ENCODE results near the gene PLPP1. TPM values are rescaled to one million over a fixed set of nuclear protein-coding genes. Genes with fewer than 3 reads are reported as not detected.

The PLPP1 gene
- total and polyA plus RNA-seq, 2 of the 13 experiments (the other 11 are each of a cell fraction or from before 2014, with no cell fraction given), result 7.3 to 12.1 TPM

GRCh38 chr5:55534436-55535198, at the start of gene PLPP1 (continued):
- no peak for TF ChIP-seq ZFP36L2 (CRISPR knock-in tag; IDR thresholded peaks at IDR 0.05)
- TF ChIP-seq ZNF557 (CRISPR knock-in tag; IDR thresholded peaks at IDR 0.05), result no peak
- no peak; the same call in 1 of the 2 replicates for TF ChIP-seq ZNF775 (CRISPR knock-in tag; IDR thresholded peaks at IDR 0.05; ENCODE audit: borderline replicate concordance)
- TF ChIP-seq ELK4 (CRISPR knock-in tag; IDR thresholded peaks at IDR 0.05; ENCODE audit: borderline replicate concordance), result no peak
- TF ChIP-seq ZNF501 (CRISPR knock-in tag; IDR thresholded peaks at IDR 0.05), result peak; percentile 74
- no peak for TF ChIP-seq CHD2 (IDR thresholded peaks at IDR 0.05; ENCODE audit: low read depth, low read length)
- TF ChIP-seq ZNF276 (CRISPR knock-in tag; IDR thresholded peaks at IDR 0.05; ENCODE audit: low read depth), result no peak
- no peak; the same call in 1 of the 2 replicates for TF ChIP-seq ETS1 (CRISPR knock-in tag; IDR thresholded peaks at IDR 0.05)
- no peak for TF ChIP-seq NFATC3 (CRISPR knock-in tag; IDR thresholded peaks at IDR 0.05)
- no peak for TF ChIP-seq REXO4 (CRISPR knock-in tag; IDR thresholded peaks at IDR 0.05; ENCODE audit: borderline replicate concordance)
- TF ChIP-seq ZNF143 (CRISPR knock-in tag; IDR thresholded peaks at IDR 0.05), result peak; percentile 22; the same call in 1 of the 2 replicates
- 0 out of 2 replicates have a peak, but pooled peaks have one; percentile 74 for TF ChIP-seq ZC3H13 (CRISPR knock-in tag; IDR thresholded peaks at IDR 0.05)
- no peak for TF ChIP-seq SNAPC4 (CRISPR knock-in tag; IDR thresholded peaks at IDR 0.05)
- TF ChIP-seq CREB3 (CRISPR knock-in tag; IDR thresholded peaks at IDR 0.05), result 0 out of 2 replicates have a peak, but pooled peaks have one; percentile 64

All from HepG2 (cell line).